Hepatocyte (in vitro differentiated cells): ENCODE measurements around the gene ITGA7. TPM values are rescaled to one million over a fixed set of nuclear protein-coding genes. Genes with fewer than 3 reads are reported as not detected.

ENCODE experiments used
- DNase-seq: peaks from one replicate; pipeline ENCODE4 v3.0.0-alpha.2; 2016; ENCODE audit warnings: low spot score
- H2AFZ ChIP-seq: fragments of 200-600 bp; sonication (generic); 2 replicates; pipeline ENCODE4 v1.6.0; 2016; ENCODE audit warnings: antibody characterized with exemption, mild to moderate bottlenecking
- H3K27ac ChIP-seq: fragments of 200-600 bp; sonication (generic); 2 replicates; pipeline ENCODE4 v1.5.1; 2016; ENCODE audit warnings: mild to moderate bottlenecking
- H3K27me3 ChIP-seq: fragments of 200-600 bp; sonication (generic); 2 replicates; pipeline ENCODE4 v1.6.1; 2016
- H3K36me3 ChIP-seq: fragments of 200-600 bp; sonication (generic); replicated peaks from 2 replicates; pipeline ENCODE4 v1.5.1; 2016; ENCODE audit warnings: low read depth; ENCODE audit not compliant: insufficient read depth
- H3K4me1 ChIP-seq: fragments of 200-600 bp; sonication (generic); 2 replicates; pipeline ENCODE4 v1.5.1; 2016; ENCODE audit warnings: mild to moderate bottlenecking, moderate library complexity; ENCODE audit not compliant: insufficient read depth
- H3K4me2 ChIP-seq: fragments of 200-600 bp; sonication (generic); 2 replicates; pipeline ENCODE4 v1.6.0; 2016
- H3K4me3 ChIP-seq: fragments of 200-600 bp; sonication (generic); 2 replicates; pipeline ENCODE4 v1.5.1; 2016; ENCODE audit warnings: mild to moderate bottlenecking
- H3K79me2 ChIP-seq: fragments of 200-600 bp; sonication (generic); 2 replicates; pipeline ENCODE4 v1.6.0; 2017; ENCODE audit warnings: mild to moderate bottlenecking
- H3K9me2 ChIP-seq: fragments of 200-600 bp; sonication (generic); replicated peaks from 2 replicates; pipeline ENCODE4 v1.6.0; 2017; ENCODE audit warnings: mild to moderate bottlenecking; ENCODE audit not compliant: insufficient read depth
- H3K9me3 ChIP-seq: fragments of 200-600 bp; sonication (generic); 2 replicates; pipeline ENCODE4 v1.5.1; 2016; ENCODE audit warnings: low read depth, mild to moderate bottlenecking
- H4K20me1 ChIP-seq: fragments of 200-600 bp; sonication (generic); 2 replicates; pipeline ENCODE4 v1.6.0; 2016; ENCODE audit warnings: mild to moderate bottlenecking; ENCODE audit not compliant: insufficient read depth, poor library complexity, severe bottlenecking
- EZH2 ChIP-seq: fragments of 200-600 bp; sonication (generic); IDR thresholded peaks from 2 replicates; pipeline ENCODE4 v1.6.1; 2016; ENCODE audit warnings: antibody characterized with exemption, mild to moderate bottlenecking, borderline replicate concordance
- EZH2phosphoT487 ChIP-seq: fragments of 200-600 bp; sonication (generic); IDR thresholded peaks from one replicate; pipeline ENCODE4 v1.6.1; 2018; ENCODE audit warnings: antibody characterized with exemption, mild to moderate bottlenecking, low read depth, moderate library complexity; ENCODE audit not compliant: unreplicated experiment, severe bottlenecking
- WGBS: methylation state at CpG from one replicate; pipeline ENCODE4 v1.1.6; 2016; ENCODE audit warnings: low lambda C conversion rate; ENCODE audit errors: missing lambda C conversion rate; 5-methylcytosine and 5-hydroxymethylcytosine counted together
- polyA plus RNA-seq: library from polyadenylated mRNA; unstranded; fragments of >200 nt; fragmentation: Nextera tagmentation; extraction: Ambion mirVana; gene quantifications from 2 replicates; pipeline ENCODE4 v1.2.1, GENCODE V29; 2016
- total RNA-seq: library from RNA; depleted of rRNA; stranded (reverse); fragments of >200 nt; gene quantifications from 2 replicates; pipeline ENCODE4 v1.2.3, GENCODE V29; 2014
- TF ChIP-seq, protein P1 (sequence below): fragments of 200-600 bp; sonication (generic); IDR thresholded peaks from 2 replicates; pipeline ENCODE4 v1.5.1; 2016; ENCODE audit warnings: antibody characterized with exemption, mild to moderate bottlenecking; ENCODE audit not compliant: poor library complexity

The ITGA7 gene
- total and polyA plus RNA-seq, 2 experiments from 2014 or later = 15.2 to 22.8 TPM

DNA sequence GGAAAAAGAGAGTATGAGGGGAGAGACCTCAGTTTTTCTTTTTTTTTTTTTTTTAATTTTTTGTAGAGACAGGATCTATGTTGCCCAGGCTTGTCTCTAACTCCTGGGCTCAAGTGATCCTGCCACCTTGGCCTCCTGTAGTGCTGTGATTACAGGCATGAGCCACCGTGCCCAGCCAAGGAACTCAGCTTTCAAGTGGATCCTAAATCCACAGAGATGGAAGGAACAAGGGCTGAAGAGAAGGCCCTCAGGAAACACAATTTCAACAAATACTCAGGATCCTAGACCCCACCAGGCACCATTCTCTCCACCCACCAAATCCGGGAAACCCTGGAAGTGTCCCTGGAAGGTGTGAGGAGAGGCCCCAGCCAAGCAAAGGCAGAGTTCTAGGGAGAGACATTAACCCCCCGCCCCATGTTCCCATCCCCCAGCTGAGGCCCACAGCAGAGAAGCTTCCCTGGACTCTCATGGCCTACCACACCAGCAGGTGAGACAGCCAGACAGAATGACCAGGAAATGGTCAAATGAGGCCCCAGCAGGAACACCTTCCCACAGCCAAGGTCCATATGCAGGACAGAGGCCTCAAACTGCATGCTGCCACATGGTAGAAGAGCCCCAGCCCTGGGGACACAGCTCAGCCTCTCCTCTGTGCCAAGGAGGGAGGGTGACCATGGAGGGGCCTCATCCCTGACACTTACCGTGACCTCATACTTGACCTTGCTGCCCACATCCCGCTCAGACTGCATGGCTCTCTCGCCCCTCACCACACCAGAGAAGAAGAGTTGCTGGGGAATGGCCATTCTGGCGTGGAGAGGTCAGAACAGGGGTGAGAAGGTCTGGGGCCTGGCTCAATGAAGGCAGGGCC is 14.1 kb downstream of the ITGA7 start:
- no peaks in the 10 kb centered on the region for H3K27me3 ChIP-seq
- no peaks in the 10 kb centered on the region for H3K9me3 ChIP-seq
- 88% methylated on average over 7 of the region's 7 CpGs for WGBS
- H3K4me2 ChIP-seq = no peak overlapping the region
- H2AFZ ChIP-seq = no peak overlapping the region
- H3K4me1 ChIP-seq = no peaks in the 10 kb centered on the region
- H3K4me3 ChIP-seq = no peak overlapping the region
- TF ChIP-seq EZH2phosphoT487 (no peak), EZH2 (no peak)
- TF ChIP-seq, protein P1, sequence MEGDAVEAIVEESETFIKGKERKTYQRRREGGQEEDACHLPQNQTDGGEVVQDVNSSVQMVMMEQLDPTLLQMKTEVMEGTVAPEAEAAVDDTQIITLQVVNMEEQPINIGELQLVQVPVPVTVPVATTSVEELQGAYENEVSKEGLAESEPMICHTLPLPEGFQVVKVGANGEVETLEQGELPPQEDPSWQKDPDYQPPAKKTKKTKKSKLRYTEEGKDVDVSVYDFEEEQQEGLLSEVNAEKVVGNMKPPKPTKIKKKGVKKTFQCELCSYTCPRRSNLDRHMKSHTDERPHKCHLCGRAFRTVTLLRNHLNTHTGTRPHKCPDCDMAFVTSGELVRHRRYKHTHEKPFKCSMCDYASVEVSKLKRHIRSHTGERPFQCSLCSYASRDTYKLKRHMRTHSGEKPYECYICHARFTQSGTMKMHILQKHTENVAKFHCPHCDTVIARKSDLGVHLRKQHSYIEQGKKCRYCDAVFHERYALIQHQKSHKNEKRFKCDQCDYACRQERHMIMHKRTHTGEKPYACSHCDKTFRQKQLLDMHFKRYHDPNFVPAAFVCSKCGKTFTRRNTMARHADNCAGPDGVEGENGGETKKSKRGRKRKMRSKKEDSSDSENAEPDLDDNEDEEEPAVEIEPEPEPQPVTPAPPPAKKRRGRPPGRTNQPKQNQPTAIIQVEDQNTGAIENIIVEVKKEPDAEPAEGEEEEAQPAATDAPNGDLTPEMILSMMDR = no peak
- H3K9me2 ChIP-seq = no peaks in the 10 kb centered on the region
- DNase-seq = no peak
- H3K79me2 ChIP-seq = no peaks in the 10 kb centered on the region
- H3K36me3 ChIP-seq = no peaks in the 10 kb centered on the region
- no peak overlapping the region for H3K27ac ChIP-seq
- no peaks in the 10 kb centered on the region for H4K20me1 ChIP-seq

- Histone ChIP-seq H3K27ac (no peak overlapping the region), H3K27me3 (no peaks in the 10 kb centered on the region), H4K20me1 (no peaks in the 10 kb centered on the region), H3K79me2 (no peaks in the 10 kb centered on the region), H3K36me3 (no peaks in the 10 kb centered on the region), H3K4me3 (no peak overlapping the region), H3K9me3 (no peaks in the 10 kb centered on the region), H2AFZ (no peak overlapping the region), H3K4me2 (no peak overlapping the region), H3K4me1 (no peaks in the 10 kb centered on the region), H3K9me2 (no peaks in the 10 kb centered on the region)
- no peak for DNase-seq
- no peak for TF ChIP-seq EZH2
- no peak for TF ChIP-seq EZH2phosphoT487
- TF ChIP-seq, protein P1 = no peak
- 93% methylated on average over 11 of the region's 12 CpGs for WGBS
Measured at GRCh38 chr12:55692631-55693322, 14.9 kb downstream of the ITGA7 start.

DNA sequence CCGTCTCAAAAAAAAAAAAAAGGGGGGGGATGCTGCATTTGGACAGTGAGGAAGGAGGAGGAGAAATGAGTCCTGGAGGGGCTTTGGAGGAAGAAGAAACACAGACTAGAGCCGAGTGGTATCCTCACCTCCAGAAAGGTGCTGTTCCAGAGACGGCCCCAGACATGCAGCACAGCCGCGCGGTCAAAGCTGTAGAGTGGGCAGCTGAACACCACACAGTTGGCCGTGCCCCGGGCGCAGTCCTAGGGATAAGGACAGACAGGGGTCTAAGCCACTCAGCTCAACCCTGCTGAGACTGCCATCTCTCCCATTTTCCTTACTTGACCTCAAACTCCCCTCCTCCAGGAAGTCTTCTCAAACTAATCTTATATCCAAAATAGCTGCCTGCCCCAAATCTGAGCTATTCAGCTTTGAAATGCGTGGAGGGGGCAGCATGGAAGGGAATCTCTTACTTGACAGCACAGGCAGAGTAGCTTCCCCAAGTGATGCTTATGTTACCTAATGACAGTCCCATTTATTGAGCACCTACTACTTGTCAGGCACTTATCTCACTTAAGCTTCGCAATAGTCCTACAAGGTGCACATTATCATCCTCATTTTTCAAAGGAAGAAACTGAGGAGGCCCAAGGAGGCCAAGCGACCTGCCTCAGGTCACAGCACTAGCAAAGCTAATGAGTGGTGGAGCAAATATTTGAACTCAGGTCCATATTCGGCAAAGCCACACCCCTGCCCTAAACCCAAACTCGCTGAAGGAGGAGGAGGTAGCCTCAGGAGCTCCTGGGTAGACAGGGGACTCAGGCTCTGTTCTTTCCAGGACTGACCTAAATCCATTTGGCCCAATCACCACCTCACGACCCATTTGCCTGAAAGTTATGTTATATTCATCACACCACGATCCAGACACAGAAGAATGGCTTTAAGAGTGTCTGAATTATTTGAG is 18.7 kb downstream of the ITGA7 start:
- Histone ChIP-seq H3K27ac (no peak overlapping the region), H3K36me3 (no peaks in the 10 kb centered on the region), H3K79me2 (no peaks in the 10 kb centered on the region), H3K9me2 (no peaks in the 10 kb centered on the region), H3K4me1 (no peaks in the 10 kb centered on the region), H3K4me2 (no peak overlapping the region), H3K4me3 (no peak overlapping the region), H3K27me3 (no peaks in the 10 kb centered on the region), H2AFZ (no peak overlapping the region), H3K9me3 (no peaks in the 10 kb centered on the region), H4K20me1 (no peaks in the 10 kb centered on the region)
- TF ChIP-seq EZH2phosphoT487 = no peak
- TF ChIP-seq EZH2 = no peak
- TF ChIP-seq, protein P1 = no peak
- no peak for DNase-seq
- 89% methylated on average over 16 of the region's 16 CpGs for WGBS
